Cerebellar nuclear complex (tissue), 1 donor: Measurements from ENCODE around the gene MYORG.

ENCODE experiments used
- DNase-seq, 2 experiments: peaks; one replicate each; lab custom pipeline; 2025; lab: John Stamatoyannopoulos, UW

The MYORG gene

DNA sequence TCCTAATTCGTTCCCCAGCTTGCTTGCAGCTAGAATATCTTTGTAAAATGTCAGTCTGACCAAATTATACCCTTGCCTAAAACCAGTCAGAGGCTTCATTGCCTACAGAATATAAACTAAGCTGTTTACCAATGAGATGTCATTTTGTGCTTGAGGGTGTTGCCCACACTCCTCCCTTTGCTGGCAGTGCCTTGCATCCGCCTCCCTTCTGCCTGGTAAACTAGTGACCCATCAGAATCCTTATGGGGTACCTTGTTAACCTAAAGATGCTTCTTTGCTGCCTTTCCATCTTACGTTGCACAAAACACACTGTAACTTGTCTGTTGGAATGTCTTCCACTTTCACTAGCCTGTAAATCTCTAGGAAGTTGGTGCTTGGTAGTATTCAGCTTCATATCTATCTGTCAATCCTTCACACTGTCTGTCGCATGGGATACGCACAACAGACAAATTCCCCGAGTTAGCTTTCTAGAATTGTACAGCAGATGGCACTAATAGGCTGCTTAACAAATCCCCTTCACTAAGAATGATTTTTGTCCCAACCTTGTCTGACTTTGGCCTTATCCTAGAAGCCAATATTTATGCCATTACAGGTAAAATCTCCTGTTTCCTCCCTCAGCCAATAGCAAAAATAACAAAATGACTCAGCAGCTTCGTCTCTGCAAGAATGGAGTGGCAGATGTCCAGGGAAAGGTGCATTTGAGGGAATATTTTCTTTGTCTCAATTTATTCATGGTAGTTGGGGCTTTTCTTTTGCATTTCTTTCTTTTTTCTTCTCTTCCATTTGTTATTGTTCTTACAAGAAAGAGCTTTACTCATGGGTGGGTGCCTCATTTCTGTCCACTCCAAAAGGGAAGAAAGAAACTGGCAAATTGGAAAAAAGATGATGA, 44.4 kb downstream of the MYORG start:
- peak in 1 of 2 experiments; percentile 26 for DNase-seq

DNA sequence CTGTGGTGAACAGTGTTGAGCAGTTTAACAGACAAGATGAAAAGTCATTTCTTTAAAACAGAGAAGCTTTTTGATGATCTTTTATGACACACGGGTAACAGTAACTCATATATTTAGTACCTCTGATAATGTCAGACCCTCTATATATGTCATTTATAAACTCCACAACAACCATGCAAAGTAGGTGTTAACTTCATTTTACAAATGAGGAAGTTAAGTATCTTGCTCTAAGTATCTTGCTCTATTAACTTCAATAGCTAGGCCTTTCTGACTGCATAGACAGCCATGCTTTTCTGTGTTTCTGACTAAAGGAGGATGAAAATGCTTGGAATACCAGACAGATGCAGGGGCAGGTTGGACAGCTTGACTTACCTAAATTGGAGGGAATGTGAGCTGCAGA, 45.5 kb downstream of the MYORG start:
- DNase-seq = no peak

DNA sequence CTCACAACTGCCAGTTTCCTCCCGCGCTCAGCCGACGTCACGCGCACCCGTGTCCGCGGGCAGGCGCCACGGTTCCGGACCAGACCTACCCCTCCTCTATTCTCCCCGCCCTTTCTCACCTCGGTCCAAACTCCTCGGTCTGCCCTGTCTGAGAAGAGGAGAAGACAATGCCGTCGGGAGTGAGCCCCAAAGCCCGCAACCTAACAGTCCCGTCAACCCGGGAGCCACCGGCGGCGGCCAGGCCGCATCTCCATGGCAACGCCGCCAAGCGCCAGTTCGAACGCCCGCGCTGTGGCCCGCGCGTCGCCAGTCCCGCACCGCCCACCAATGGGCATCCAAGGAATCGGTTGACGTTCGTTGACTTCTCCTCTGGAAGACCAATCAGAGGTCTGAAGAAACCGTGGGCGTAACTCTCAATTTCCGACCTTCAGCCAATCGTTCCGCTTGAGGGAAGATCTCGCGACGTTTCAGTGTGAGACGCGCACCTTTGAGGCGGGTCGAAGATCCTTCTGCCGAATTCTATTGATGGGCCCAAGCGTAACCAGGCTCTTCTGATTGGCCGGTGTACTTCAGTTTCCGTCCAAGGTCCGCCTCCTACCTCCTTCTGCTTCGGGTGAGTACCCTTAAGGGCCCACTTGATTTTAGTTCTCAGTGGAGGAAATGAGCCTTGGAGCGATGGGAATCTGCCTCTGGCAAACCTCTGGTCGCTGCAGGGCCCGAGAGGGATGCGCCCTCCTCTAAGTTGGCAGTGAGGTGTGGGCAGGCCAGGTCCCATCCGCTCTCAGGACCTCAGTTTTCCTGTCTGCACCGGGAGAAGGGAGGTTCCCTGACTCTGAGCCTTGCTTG, 47.5 kb downstream of the MYORG start, which contains the start of the genes KIF24 and NUDT2:
KIF24 (minus strand) TSS at position 282 of the 846 bp plus-strand sequence. CDS start 17,922 bp downstream, outside the sequence.
NUDT2 (plus strand) TSS at position 583 of the 846 bp plus-strand sequence. CDS start 9,471 bp downstream, outside the sequence.
- peak; percentile 91 to 97 for DNase-seq

DNA sequence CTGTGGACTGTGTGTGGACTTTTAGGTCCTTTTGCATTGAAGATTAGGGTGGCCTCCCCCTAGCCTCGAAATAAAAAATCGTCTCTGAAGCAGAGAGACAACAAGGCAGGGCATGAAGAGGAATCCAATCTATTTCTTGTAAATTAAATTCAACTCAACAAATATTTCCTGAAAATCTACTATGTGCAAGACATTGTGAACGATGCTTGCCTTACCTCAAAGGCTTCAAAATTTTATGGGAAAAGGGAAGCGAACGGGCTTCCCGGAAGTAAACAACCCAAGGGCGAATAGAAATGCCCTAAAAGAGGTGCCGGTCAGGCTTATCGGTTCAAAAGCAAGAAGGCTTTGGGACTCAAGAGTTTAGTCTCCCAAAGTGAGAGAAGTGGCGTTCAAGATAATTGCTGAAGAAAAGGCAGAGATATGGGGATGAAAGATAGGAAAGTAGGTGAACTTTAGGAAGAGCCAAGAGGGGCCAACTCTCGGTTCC, 48.2 kb downstream of the MYORG start:
- DNase-seq = no peak

DNA sequence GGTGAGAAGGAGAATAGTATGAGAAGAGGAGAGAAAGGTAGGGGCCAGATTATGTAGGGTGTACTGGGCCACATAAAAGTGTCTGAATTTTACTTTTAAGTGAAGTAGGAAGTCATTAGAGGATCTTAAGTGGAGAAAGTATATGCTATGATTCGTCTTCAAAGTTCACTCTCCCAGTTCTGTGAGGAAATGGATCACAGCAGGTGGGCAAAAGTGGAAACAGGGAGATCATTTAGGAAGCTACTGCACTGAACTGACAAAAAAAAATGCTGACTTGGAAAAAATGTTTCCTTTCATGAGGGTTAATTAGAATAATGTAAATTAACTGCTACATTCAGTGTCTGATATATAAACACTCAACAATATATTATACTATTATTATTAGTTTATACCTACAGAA, 50.0 kb downstream of the MYORG start:
- DNase-seq = no peak

DNA sequence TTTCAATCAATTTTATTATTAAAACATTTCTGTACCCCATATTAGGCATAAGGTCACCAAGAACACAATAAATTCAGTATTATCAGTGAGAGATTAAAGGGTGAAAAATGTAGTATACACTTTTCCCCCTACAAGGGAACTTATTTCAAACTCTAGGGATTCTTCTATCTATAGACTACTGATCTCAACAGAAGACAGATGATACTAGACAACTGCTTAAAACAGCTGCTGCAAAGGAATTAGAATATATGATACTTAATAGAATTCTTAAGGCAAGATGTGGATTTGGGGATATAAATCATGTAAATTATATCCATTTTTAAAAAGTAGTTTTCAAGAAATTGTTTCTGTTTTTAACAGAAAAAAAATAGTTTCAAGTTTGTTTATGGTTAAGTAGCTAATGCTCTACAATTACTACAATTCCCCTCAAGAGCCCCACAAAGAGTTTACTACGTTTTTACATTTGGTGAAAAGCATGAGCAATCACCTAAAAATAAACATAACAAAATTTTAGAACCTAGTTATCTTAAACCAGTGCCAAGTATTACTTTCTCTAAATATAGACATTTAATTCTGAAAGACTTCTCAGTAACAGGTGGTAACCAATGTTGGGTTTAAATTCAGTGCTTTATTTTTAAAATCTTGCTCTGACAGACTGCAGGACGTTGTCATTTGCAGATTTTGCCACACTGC, 53.7 kb downstream of the MYORG start:
- DNase-seq = no peak

DNA sequence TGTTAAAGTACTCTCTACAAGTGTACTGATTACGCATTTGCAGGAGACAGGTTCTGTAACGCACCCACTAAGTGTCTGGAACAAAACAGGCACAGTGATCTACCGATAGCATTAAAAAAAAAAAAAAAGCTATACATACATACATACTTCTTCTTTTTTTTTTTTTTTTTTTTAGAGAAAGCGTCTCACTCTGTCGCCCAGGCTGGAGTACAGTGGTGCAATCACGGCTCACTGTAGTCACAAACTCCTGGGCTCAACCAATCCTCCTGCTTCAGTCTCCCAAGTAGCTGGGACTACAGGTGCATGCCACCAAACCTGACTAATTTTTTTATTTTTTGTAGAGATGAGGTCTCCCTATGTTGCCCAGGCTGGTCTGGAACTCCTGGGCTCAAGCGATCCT, 55.2 kb downstream of the MYORG start:
- DNase-seq = no peak

DNA sequence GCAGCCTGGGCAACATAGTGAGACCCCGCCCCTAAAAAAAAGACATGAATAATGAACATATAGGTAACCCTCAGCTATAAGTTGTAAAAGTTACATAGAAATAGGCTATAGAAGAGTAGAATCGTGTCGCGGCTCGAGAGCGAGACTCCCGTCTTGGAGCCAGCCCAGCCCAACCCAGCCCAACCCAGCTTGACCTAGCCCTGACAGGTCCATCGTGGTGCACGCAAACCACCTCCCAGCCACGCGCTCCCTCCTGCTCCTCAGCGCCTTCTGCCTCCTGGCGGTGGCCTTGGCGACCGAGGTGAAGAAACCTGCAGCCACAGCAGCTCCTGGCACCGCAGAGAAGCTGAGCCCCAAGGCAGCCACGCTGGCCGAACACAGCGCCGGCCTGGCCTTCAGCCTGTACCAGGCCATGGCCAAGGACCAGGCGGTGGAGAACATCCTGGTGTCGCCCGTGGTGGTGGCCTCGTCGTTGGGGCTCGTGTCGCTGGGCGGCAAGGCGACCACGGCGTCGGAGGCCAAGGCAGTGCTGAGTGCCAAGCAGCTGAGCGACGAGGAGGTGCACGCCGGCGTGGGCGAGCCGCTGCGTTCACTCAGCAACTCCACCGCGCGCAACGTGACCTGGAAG, 58.4 kb downstream of the MYORG start:
- DNase-seq = no peak

DNA sequence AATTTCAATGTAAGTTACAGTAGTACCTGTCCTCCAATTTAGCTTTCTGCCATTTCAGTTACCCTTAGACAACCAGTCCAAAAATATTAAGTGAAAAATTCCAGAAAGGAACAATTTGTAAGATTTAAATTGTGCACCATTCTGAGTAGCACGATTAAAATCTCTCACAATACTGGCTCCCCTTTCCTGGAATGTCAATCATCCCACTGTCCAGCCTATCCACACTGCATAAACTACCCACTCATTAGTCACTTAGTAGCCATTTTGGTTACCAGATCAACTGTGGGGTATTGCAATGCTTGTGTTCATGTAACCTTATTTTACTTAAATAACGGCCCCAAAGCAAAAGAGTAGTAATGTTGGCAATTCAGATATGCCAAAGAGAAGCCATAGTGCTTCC, 59.3 kb downstream of the MYORG start:
- DNase-seq = no peak
